Gastroesophageal sphincter (tissue), 3 donors: ENCODE measurements around the gene FOXL2NB.

Experiments
- CTCF ChIP-seq, 4 experiments: fragments of 200-600 bp in 2 of 4; fragments of 450-650 bp in 2 of 4; sonication (generic) in 1 of 4; IDR thresholded peaks; one replicate each; pipeline ENCODE4 v1.5.1; 2017 to 2019; ENCODE audit warnings: antibody characterized with exemption in 4 of 4, mild to moderate bottlenecking in 2 of 4, moderate library complexity in 2 of 4
- EP300 ChIP-seq: sonication (generic); formaldehyde crosslinking; IDR thresholded peaks from one replicate; pipeline ENCODE4 v1.6.1; 2017; ENCODE audit warnings: antibody characterized with exemption, mild to moderate bottlenecking

GRCh38 chr3:138964923-138965322 is 17.9 kb downstream of the FOXL2NB start:
- no peak for TF ChIP-seq CTCF (IDR thresholded peaks at IDR 0.05)
- no peak for TF ChIP-seq EP300
